ENCODE data around the gene TECPR2.

DNA sequence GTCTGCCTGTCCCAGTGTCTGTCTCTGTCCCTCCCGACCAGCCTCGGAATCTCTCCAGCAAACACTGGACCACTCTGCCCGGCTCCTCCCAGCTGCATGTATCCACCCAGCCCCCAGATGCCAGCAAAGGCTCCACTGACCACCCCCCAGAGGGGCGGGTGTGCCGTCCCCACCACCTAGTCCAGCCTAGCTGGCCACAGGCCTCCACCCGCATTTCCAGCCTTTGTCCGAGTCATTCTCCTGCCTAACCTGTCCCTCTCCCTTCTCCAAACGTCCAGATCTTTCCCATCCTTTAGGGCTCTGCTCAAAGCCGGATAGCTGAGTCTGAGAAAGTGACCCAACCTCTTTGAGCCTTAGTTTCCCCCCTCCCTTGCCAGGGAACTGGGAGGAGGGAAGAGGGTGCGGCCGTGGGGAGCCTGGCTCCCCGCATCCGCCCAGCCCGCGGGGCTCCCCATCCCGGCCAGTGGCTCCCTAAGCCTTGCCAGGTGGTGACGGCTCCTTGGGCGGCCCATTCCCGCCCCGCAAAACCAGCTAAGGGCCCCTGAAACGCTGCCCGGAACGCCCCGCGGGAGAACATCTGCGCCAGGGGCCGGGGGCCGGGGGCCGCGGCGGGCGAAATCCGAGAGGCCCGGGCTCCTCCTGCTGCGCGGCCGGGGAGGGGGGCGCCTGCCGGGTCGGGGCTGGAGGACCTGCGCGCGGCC is 181.5 kb downstream of the TECPR2 start:
- TF ChIP-seq, protein P1, sequence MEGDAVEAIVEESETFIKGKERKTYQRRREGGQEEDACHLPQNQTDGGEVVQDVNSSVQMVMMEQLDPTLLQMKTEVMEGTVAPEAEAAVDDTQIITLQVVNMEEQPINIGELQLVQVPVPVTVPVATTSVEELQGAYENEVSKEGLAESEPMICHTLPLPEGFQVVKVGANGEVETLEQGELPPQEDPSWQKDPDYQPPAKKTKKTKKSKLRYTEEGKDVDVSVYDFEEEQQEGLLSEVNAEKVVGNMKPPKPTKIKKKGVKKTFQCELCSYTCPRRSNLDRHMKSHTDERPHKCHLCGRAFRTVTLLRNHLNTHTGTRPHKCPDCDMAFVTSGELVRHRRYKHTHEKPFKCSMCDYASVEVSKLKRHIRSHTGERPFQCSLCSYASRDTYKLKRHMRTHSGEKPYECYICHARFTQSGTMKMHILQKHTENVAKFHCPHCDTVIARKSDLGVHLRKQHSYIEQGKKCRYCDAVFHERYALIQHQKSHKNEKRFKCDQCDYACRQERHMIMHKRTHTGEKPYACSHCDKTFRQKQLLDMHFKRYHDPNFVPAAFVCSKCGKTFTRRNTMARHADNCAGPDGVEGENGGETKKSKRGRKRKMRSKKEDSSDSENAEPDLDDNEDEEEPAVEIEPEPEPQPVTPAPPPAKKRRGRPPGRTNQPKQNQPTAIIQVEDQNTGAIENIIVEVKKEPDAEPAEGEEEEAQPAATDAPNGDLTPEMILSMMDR (IDR thresholded peaks at IDR 0.05; ENCODE audit: insufficient read depth, low read length) = no peak
- TF ChIP-seq GABPA (IDR thresholded peaks at IDR 0.05; ENCODE audit: low read depth) (no peak), POLR2AphosphoS5 (IDR thresholded peaks at IDR 0.05; ENCODE audit: low read depth) (no peak)
- TF ChIP-seq, protein P2, sequence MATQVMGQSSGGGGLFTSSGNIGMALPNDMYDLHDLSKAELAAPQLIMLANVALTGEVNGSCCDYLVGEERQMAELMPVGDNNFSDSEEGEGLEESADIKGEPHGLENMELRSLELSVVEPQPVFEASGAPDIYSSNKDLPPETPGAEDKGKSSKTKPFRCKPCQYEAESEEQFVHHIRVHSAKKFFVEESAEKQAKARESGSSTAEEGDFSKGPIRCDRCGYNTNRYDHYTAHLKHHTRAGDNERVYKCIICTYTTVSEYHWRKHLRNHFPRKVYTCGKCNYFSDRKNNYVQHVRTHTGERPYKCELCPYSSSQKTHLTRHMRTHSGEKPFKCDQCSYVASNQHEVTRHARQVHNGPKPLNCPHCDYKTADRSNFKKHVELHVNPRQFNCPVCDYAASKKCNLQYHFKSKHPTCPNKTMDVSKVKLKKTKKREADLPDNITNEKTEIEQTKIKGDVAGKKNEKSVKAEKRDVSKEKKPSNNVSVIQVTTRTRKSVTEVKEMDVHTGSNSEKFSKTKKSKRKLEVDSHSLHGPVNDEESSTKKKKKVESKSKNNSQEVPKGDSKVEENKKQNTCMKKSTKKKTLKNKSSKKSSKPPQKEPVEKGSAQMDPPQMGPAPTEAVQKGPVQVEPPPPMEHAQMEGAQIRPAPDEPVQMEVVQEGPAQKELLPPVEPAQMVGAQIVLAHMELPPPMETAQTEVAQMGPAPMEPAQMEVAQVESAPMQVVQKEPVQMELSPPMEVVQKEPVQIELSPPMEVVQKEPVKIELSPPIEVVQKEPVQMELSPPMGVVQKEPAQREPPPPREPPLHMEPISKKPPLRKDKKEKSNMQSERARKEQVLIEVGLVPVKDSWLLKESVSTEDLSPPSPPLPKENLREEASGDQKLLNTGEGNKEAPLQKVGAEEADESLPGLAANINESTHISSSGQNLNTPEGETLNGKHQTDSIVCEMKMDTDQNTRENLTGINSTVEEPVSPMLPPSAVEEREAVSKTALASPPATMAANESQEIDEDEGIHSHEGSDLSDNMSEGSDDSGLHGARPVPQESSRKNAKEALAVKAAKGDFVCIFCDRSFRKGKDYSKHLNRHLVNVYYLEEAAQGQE (IDR thresholded peaks at IDR 0.05; ENCODE audit: insufficient replicate concordance, low read depth) = no peak
